Astrocyte (in vitro differentiated cells and primary cell): ENCODE data around the gene PDCD2L. TPM values are rescaled to one million over a fixed set of nuclear protein-coding genes. Genes with fewer than 3 reads are reported as not detected.

ENCODE experiments used
- DNase-seq: peaks from one replicate; pipeline ENCODE4 v3.0.0-alpha.2; 2010; ENCODE audit warnings: low read depth
- FAIRE-seq: peaks from 2 replicates; lab custom pipeline; 2011; peaks lifted over from hg19 to GRCh38; lab: Jason Lieb, UNC
- H2AFZ ChIP-seq: 2 replicates; pipeline ENCODE4 v1.6.0; 2012; ENCODE audit warnings: low read depth, low read length, inconsistent platforms
- H3K27ac ChIP-seq: 2 replicates; pipeline ENCODE4 v1.5.1; 2011; ENCODE audit warnings: low read depth, low read length, inconsistent platforms
- H3K27me3 ChIP-seq: 2 replicates; pipeline ENCODE4 v1.6.0; 2011; ENCODE audit warnings: low read length, inconsistent platforms; ENCODE audit not compliant: insufficient read depth
- H3K36me3 ChIP-seq: 2 replicates; pipeline ENCODE4 v1.5.1; 2011; ENCODE audit warnings: low read length, inconsistent platforms; ENCODE audit not compliant: insufficient read depth
- H3K4me1 ChIP-seq: 2 replicates; pipeline ENCODE4 v1.5.1; 2011; ENCODE audit warnings: low read length, inconsistent platforms; ENCODE audit not compliant: insufficient read depth
- H3K4me2 ChIP-seq: 2 replicates; pipeline ENCODE4 v1.6.0; 2012; ENCODE audit warnings: low read length, inconsistent platforms
- H3K4me3 ChIP-seq: 2 replicates; pipeline ENCODE4 v1.5.1; 2011; ENCODE audit warnings: low read depth, mild to moderate bottlenecking, low read length, inconsistent platforms; ENCODE audit not compliant: insufficient read depth
- H3K79me2 ChIP-seq: 2 replicates; pipeline ENCODE4 v1.6.0; 2012; ENCODE audit warnings: mild to moderate bottlenecking, low read length, inconsistent platforms; ENCODE audit not compliant: insufficient read depth
- H3K9ac ChIP-seq: 2 replicates; pipeline ENCODE4 v1.6.0; 2012; ENCODE audit warnings: mild to moderate bottlenecking, low read length, inconsistent platforms
- H3K9me3 ChIP-seq: 2 replicates; pipeline ENCODE4 v1.5.1; 2012; ENCODE audit warnings: low read depth, mild to moderate bottlenecking, low read length, inconsistent platforms; ENCODE audit not compliant: insufficient read depth
- H4K20me1 ChIP-seq: 2 replicates; pipeline ENCODE4 v1.6.0; 2012; ENCODE audit warnings: low read length, inconsistent platforms; ENCODE audit not compliant: insufficient read depth
- H3K27ac Mint-ChIP-seq: one replicate; pipeline ENCODE4 v1.8.0; 2021; ENCODE audit warnings: mild to moderate bottlenecking, mixed read lengths; ENCODE audit not compliant: unreplicated experiment
- H3K27me3 Mint-ChIP-seq: one replicate; pipeline ENCODE4 v1.8.0; 2021; ENCODE audit warnings: low read depth, mixed read lengths; ENCODE audit not compliant: unreplicated experiment
- H3K36me3 Mint-ChIP-seq: one replicate; pipeline ENCODE4 v1.8.0; 2021; ENCODE audit warnings: low read depth, mixed read lengths; ENCODE audit not compliant: unreplicated experiment
- H3K4me1 Mint-ChIP-seq: one replicate; pipeline ENCODE4 v1.8.0; 2021; ENCODE audit warnings: low read depth, mixed read lengths; ENCODE audit not compliant: unreplicated experiment
- H3K4me3 Mint-ChIP-seq: one replicate; pipeline ENCODE4 v1.8.0; 2021; ENCODE audit warnings: mild to moderate bottlenecking, moderate library complexity, mixed read lengths; ENCODE audit not compliant: unreplicated experiment
- H3K9me3 Mint-ChIP-seq: one replicate; pipeline ENCODE4 v1.8.0; 2021; ENCODE audit warnings: mild to moderate bottlenecking, mixed read lengths; ENCODE audit not compliant: unreplicated experiment
- CTCF ChIP-seq: IDR thresholded peaks from 2 replicates; pipeline ENCODE4 v1.5.1; 2011; ENCODE audit warnings: low read depth, mild to moderate bottlenecking, inconsistent platforms, low read length, moderate library complexity; ENCODE audit not compliant: insufficient read depth
- EZH2 ChIP-seq: IDR thresholded peaks from 2 replicates; pipeline ENCODE4 v1.6.1; 2012; ENCODE audit warnings: mild to moderate bottlenecking, low read length, inconsistent platforms; ENCODE audit not compliant: insufficient read depth
- total RNA-seq: library from RNA; stranded (reverse); gene quantifications from 2 replicates; pipeline ENCODE4 v1.2.1, GENCODE V29; 2021

PDCD2L gene
- total RNA-seq, 1 donor from 2014 or later = 12.0 TPM

GRCh38 chr19:34375598-34375997 lies 28.6 kb upstream of the PDCD2L start:
- Histone ChIP-seq H3K27ac (no peak overlapping the region), H2AFZ (no peak overlapping the region), H3K9me3 (no peaks in the 10 kb centered on the region), H3K4me1 (no peaks in the 10 kb centered on the region), H3K4me3 (no peak overlapping the region), H3K4me2 (no peak overlapping the region), H3K36me3 (peaks cover 23% of the 10 kb centered on the region), H3K27me3 (no peaks in the 10 kb centered on the region), H3K9ac (no peak overlapping the region), H4K20me1 (peaks cover 30% of the 10 kb centered on the region), H3K79me2 (peaks cover 7% of the 10 kb centered on the region)
- H3K4me3 Mint-ChIP-seq = no peak overlapping the region
- FAIRE-seq = no peak
- H3K27me3 Mint-ChIP-seq = no peaks in the 10 kb centered on the region
- H3K27ac Mint-ChIP-seq = peak overlapping the region; percentile 69
- peaks cover 28% of the 10 kb centered on the region for H3K36me3 Mint-ChIP-seq
- no peaks in the 10 kb centered on the region for H3K9me3 Mint-ChIP-seq
- TF ChIP-seq CTCF = no peak
- TF ChIP-seq EZH2 = no peak
- H3K4me1 Mint-ChIP-seq = peaks cover 10% of the 10 kb centered on the region
- DNase-seq = no peak

GRCh38 chr19:34380639-34381241 lies 23.5 kb upstream of the PDCD2L start:
- no peak overlapping the region for H2AFZ ChIP-seq
- no peak overlapping the region for H3K4me3 ChIP-seq
- H3K4me1 ChIP-seq = no peaks in the 10 kb centered on the region
- H3K27ac ChIP-seq = no peak overlapping the region
- no peak overlapping the region for H3K9ac ChIP-seq
- peaks cover 46% of the 10 kb centered on the region for H3K36me3 Mint-ChIP-seq
- TF ChIP-seq CTCF (no peak), EZH2 (no peak)
- H3K4me2 ChIP-seq = no peak overlapping the region
- H3K79me2 ChIP-seq = no peaks in the 10 kb centered on the region
- H3K9me3 ChIP-seq = no peaks in the 10 kb centered on the region
- peaks cover 44% of the 10 kb centered on the region for H3K36me3 ChIP-seq
- no peak overlapping the region for H3K27ac Mint-ChIP-seq
- peaks cover 16% of the 10 kb centered on the region for H4K20me1 ChIP-seq
- no peaks in the 10 kb centered on the region for H3K9me3 Mint-ChIP-seq
- FAIRE-seq = no peak
- no peaks in the 10 kb centered on the region for H3K27me3 ChIP-seq
- no peaks in the 10 kb centered on the region for H3K27me3 Mint-ChIP-seq
- H3K4me3 Mint-ChIP-seq = no peak overlapping the region
- peaks cover 3% of the 10 kb centered on the region for H3K4me1 Mint-ChIP-seq
- no peak for DNase-seq
